ENCODE results near the gene C1orf74. TPM values are rescaled to one million over a fixed set of nuclear protein-coding genes. Genes with fewer than 3 reads are reported as not detected.
A peak's percentile ranks its signal among the peaks of the same experiment; 100 is the strongest.

The C1orf74 gene
- total RNA-seq, 2 experiments from 2014 or later = 1.5 to 1.7 TPM

DNA sequence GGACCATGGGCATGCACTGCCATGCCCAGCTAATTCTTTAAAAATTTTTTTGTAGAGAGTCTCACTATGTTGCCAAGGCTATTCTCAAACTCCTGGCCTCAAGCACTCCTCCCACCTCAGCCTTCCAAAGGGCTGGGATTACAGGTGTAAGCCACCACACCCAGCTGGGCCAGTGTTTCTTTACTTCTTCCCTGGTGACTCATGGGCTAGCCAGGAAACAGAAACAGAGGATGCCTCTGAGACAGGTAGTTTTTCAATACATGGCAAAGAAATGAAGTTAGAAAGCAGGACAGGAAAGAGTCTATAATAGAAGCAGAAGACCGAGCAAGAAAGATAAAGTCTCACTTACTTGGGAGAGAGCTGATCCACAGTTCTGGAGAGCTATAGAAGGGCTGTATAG, 7.6 kb upstream of the C1orf74 start:
- no peaks in the 10 kb centered on the region for H3K9me3 Mint-ChIP-seq
- H3K4me3 Mint-ChIP-seq = no peak overlapping the region
- H3K27me3 Mint-ChIP-seq = no peaks in the 10 kb centered on the region
- DNase-seq = no peak
- H3K27ac Mint-ChIP-seq = no peak overlapping the region
- no peaks in the 10 kb centered on the region for H3K4me1 Mint-ChIP-seq
- H3K36me3 Mint-ChIP-seq = peaks cover 9% of the 10 kb centered on the region

DNA sequence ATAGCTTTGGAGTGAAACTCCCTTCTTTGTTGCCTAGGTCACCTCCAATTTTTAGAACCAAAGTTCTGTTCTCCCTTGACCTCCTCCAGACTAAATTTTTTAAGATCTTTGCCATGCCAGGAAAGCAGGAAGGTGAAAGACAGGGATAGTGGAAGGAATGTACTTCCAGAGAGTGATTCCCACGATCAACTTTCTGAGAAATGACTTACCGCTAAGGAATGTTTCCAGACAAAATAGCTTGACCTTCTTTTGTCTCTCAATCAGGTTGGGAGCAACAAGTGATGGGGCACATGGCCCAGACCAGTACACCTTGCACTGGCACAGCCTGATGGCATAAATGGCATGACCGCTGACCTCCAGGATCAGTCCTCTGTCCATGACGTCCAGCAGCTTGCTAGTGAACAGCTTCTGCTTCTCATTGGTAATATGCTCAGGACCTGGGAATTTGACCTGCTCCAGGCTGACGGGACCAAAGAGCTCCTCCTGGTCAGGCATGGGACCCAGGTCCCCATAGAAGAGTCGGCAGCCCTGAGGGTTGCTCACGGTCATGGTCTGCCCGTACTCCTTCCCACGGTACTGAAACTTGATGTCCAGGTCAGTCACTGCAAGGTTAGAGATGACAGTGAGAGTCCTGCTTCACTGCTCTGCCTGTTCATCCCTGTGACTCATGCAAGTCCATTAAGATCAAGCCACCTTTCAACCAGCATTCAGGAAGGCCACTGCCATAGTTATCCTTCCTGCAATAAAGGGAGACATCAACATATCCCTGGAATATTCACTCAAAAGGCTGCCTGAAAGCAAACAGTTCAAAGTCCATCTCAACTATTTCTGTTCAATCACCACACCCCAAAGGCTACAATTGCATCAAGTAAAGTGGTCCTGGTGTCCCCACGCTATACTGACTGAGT, 6.2 kb upstream of the C1orf74 start:
- peaks cover under 1% of the 10 kb centered on the region for H3K9me3 Mint-ChIP-seq
- no peaks in the 10 kb centered on the region for H3K4me1 Mint-ChIP-seq
- H3K27ac Mint-ChIP-seq = no peak overlapping the region
- no peak overlapping the region for H3K4me3 Mint-ChIP-seq
- no peak for DNase-seq
- peaks cover 9% of the 10 kb centered on the region for H3K36me3 Mint-ChIP-seq
- H3K27me3 Mint-ChIP-seq = no peaks in the 10 kb centered on the region

DNA sequence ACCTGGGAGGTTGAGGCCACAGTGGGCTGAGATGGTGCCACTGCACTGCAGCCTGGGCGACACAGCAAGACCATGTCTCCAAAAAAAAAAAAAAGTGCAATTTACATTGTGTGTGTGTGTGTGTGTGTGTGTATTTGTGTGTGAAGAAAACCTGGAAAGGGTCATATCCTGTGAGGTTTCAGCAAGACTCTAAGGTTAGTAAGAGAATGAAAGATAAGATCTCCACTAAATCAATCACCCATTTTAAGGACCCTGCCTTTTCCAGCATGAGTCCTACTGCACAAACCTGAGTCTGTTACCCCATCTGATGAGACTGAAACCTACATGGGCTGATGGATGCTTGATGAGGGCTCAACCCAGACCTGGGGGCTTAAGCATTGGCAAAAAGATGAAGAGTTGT, 4.9 kb upstream of the C1orf74 start:
- peaks cover 7% of the 10 kb centered on the region for H3K4me1 Mint-ChIP-seq
- DNase-seq = no peak
- H3K27ac Mint-ChIP-seq = no peak overlapping the region
- H3K4me3 Mint-ChIP-seq = no peak overlapping the region
- peaks cover 2% of the 10 kb centered on the region for H3K9me3 Mint-ChIP-seq
- peaks cover 10% of the 10 kb centered on the region for H3K36me3 Mint-ChIP-seq
- peaks cover 3% of the 10 kb centered on the region for H3K27me3 Mint-ChIP-seq

DNA sequence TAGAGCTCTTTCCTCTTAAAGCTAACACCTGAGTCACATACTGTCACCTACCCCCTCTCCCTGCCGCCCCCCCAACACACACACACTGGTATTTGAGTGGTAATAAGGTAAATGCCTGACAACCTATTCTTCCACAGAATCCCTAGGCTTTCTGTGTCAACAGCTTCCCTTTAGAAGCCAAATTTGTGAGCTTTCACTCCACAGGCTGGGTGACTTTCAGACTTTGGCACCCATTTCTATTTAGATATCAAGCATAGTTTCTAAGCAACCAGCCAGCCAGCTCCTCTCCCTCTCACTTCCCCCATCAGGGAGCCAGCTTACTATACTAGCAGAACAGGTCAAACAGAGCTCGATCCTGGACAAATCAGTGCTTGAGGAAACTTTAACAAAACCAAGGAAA, 3.2 kb upstream of the C1orf74 start:
- Mint-ChIP-seq H3K4me1 (peaks cover 21% of the 10 kb centered on the region), H3K9me3 (peaks cover 2% of the 10 kb centered on the region), H3K36me3 (peaks cover 19% of the 10 kb centered on the region), H3K27me3 (peaks cover 4% of the 10 kb centered on the region), H3K4me3 (no peak overlapping the region), H3K27ac (no peak overlapping the region)
- no peak for DNase-seq

- H3K4me1 Mint-ChIP-seq = peaks cover 32% of the 10 kb centered on the region
- no peak for DNase-seq
Measured at GRCh38 chr1:209786146-209786545, 1.8 kb upstream of the C1orf74 start.

DNA sequence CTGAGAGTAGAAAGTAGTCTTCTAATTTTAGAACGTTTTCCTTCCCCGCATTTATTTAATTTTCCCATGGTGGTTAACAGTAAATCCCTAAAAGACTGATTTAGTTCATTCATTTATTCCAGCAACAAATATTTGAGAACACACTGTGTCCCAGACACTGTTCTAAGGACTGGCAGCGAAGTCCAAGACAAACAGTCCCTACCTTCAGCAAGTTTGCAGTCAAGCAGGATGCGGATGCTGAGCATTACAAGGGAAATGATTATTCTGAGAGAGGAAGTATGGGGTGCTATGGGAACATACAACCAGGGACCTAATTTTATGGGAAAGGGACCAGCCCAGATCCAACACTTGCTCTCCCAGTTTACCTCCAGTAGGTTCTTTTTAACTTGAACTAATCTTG, 1.2 kb upstream of the C1orf74 start:
- Mint-ChIP-seq H3K27ac (peak overlapping the region; percentile 94), H3K9me3 (peaks cover 2% of the 10 kb centered on the region), H3K4me3 (no peak overlapping the region), H3K36me3 (peaks cover 31% of the 10 kb centered on the region), H3K4me1 (peaks cover 32% of the 10 kb centered on the region), H3K27me3 (peaks cover 4% of the 10 kb centered on the region)
- no peak for DNase-seq

More at GRCh38 chr1:209786146-209786545, 1.8 kb upstream of the C1orf74 start:
- Mint-ChIP-seq H3K4me3 (no peak overlapping the region), H3K27me3 (peaks cover 4% of the 10 kb centered on the region), H3K9me3 (peaks cover 2% of the 10 kb centered on the region), H3K36me3 (peaks cover 30% of the 10 kb centered on the region), H3K27ac (no peak overlapping the region)

DNA sequence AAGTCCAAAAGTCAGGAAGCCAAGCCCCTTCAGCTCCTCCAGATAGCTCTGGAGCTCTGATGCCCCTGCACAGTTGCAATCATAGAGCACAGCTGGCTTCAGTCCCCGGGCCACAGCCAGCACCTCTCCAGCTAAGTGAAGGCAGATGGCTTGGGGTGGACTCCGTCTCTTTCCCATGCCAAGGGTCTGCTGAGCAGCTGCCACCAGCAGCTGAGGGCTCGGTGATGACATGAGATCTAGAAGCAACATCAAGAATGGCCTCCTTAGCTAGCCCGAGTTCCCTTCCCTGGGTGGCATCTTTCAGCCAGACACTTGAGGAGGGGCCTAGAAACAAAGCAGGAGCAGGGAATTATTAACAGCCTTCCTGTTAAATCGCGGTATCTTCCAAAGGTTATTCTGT, 973 bp downstream of the C1orf74 start:
- DNase-seq = no peak
- peak overlapping the region; percentile 87 for H3K4me3 Mint-ChIP-seq
- H3K4me1 Mint-ChIP-seq = peaks cover 48% of the 10 kb centered on the region
- H3K36me3 Mint-ChIP-seq = peaks cover 47% of the 10 kb centered on the region
- peaks cover 2% of the 10 kb centered on the region for H3K9me3 Mint-ChIP-seq
- peaks cover 4% of the 10 kb centered on the region for H3K27me3 Mint-ChIP-seq
- H3K27ac Mint-ChIP-seq = peak overlapping the region; percentile 94

- no peaks in the 10 kb centered on the region for H3K9me3 Mint-ChIP-seq
- H3K36me3 Mint-ChIP-seq = peaks cover 73% of the 10 kb centered on the region
- peaks cover 71% of the 10 kb centered on the region for H3K4me1 Mint-ChIP-seq
- H3K27ac Mint-ChIP-seq = peak overlapping the region; percentile 81
- peaks cover 4% of the 10 kb centered on the region for H3K27me3 Mint-ChIP-seq
- DNase-seq = no peak
- H3K4me3 Mint-ChIP-seq = no peak overlapping the region
Measured at GRCh38 chr1:209780268-209780667, 4.1 kb downstream of the C1orf74 start.

DNA sequence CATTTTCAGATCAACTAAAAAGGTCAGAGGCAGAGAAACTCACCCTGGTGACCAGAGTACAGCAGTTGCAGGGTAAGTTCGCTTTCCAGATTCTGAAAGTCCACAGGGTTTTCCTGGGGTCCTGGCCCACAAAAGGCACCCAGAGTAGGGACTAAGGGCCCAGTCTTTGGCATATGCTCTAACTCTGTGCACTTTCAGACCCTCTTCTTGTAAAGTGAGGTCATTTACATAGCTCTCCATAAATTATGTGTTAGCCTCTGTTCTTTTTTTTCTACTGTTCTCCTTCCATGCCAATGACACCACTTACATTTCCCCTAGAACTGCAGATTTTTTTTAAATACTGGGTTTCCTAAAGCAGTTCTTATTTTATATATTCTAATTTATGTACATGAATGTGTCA, 6.3 kb downstream of the C1orf74 start:
- peaks cover 82% of the 10 kb centered on the region for H3K36me3 Mint-ChIP-seq

GRCh38 chr1:209777587-209777986, 6.8 kb downstream of the C1orf74 start:
- H3K27ac Mint-ChIP-seq = peak overlapping the region; percentile 72

More for the DNA sequence above, 6.3 kb downstream of the C1orf74 start:
- H3K9me3 Mint-ChIP-seq = no peaks in the 10 kb centered on the region
- H3K4me3 Mint-ChIP-seq = no peak overlapping the region
- H3K27me3 Mint-ChIP-seq = no peaks in the 10 kb centered on the region
- peaks cover 71% of the 10 kb centered on the region for H3K4me1 Mint-ChIP-seq
- DNase-seq = no peak
- H3K27ac Mint-ChIP-seq = peak overlapping the region; percentile 72

DNA sequence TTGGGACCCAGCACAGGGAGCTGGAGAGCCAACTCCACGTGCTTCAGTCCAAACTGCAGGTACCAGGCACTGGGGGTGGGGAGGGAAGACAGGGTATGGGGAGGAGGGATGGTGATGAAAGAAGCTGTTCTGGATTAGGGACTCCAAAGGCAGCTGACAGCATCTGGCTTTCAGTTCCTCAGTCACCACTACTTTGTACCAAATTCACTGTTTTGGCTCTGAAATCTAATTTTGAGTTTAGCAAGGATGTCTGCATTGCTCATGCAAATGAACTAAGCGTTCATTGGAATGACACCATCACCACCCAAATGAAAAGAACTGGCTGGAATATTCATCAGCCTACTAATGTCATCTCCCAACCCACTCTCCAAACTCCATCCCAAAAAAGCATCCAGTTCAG, 8.7 kb downstream of the C1orf74 start:
- Mint-ChIP-seq H3K27me3 (no peaks in the 10 kb centered on the region), H3K27ac (peak overlapping the region; percentile 73), H3K4me3 (no peak overlapping the region)

More at GRCh38 chr1:209777587-209777986, 6.8 kb downstream of the C1orf74 start:
- H3K4me1 Mint-ChIP-seq = peaks cover 66% of the 10 kb centered on the region
- no peak for DNase-seq
- no peak overlapping the region for H3K4me3 Mint-ChIP-seq
- peaks cover 81% of the 10 kb centered on the region for H3K36me3 Mint-ChIP-seq
- H3K27me3 Mint-ChIP-seq = no peaks in the 10 kb centered on the region
- no peaks in the 10 kb centered on the region for H3K9me3 Mint-ChIP-seq

DNA sequence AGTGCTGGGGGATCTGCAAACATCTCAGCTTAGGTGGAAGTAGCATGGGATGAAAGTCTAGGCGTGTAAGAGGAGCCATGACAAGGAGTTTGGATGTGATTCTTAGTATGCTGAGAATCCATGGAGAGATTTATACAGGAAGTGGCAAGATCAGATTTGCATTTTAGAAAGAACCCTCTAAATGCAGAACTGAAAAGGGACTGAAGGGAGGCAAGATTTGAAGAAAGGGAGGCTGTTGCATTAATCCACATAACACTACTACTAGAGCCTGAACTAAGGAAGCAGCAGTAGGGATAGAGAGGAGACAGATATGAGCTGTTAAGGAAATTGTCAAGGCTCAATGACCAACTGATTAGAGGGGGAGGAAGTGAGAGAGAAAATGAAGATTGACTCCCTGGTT, 9.8 kb downstream of the C1orf74 start:
- H3K9me3 Mint-ChIP-seq = no peaks in the 10 kb centered on the region
- no peak overlapping the region for H3K4me3 Mint-ChIP-seq
- peak overlapping the region; percentile 73 for H3K27ac Mint-ChIP-seq
- no peak for DNase-seq
- H3K36me3 Mint-ChIP-seq = peaks cover 59% of the 10 kb centered on the region
- H3K27me3 Mint-ChIP-seq = no peaks in the 10 kb centered on the region
- H3K4me1 Mint-ChIP-seq = peaks cover 45% of the 10 kb centered on the region

More for the DNA sequence above, 8.7 kb downstream of the C1orf74 start:
- Mint-ChIP-seq H3K4me1 (peaks cover 54% of the 10 kb centered on the region), H3K36me3 (peaks cover 69% of the 10 kb centered on the region), H3K9me3 (no peaks in the 10 kb centered on the region)
- DNase-seq = no peak

GRCh38 chr1:209772126-209772525, 12.2 kb downstream of the C1orf74 start:
- no peak for DNase-seq
- Mint-ChIP-seq H3K9me3 (no peaks in the 10 kb centered on the region), H3K27me3 (no peaks in the 10 kb centered on the region), H3K27ac (no peak overlapping the region), H3K4me3 (no peak overlapping the region), H3K4me1 (peaks cover 41% of the 10 kb centered on the region), H3K36me3 (peaks cover 53% of the 10 kb centered on the region)

- Mint-ChIP-seq H3K36me3 (peaks cover 56% of the 10 kb centered on the region), H3K27me3 (no peaks in the 10 kb centered on the region), H3K4me3 (no peak overlapping the region), H3K27ac (no peak overlapping the region), H3K4me1 (peaks cover 44% of the 10 kb centered on the region), H3K9me3 (no peaks in the 10 kb centered on the region)
- no peak for DNase-seq
Measured at GRCh38 chr1:209770636-209771415, 13.5 kb downstream of the C1orf74 start.

DNA sequence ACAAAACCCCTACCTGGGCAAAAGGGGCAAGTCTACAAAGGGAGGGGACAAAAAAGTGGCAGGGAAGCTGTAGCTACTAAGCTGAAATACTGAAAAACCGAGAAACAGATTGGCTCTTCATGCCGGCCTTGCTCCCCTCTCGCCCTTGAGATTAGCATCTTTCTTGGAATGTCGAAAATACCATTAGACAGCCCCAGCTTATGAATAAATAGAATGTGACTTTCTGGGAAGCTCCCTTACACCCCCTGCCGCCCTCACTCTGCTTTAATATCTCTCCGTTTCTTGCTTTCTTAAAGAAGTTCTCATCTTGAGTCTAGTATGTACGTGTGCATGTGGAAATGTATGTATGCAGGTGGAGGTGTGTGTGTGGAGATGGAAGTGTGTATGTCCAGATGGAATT, 14.4 kb downstream of the C1orf74 start:
- Mint-ChIP-seq H3K27ac (no peak overlapping the region), H3K4me1 (peaks cover 43% of the 10 kb centered on the region), H3K4me3 (no peak overlapping the region), H3K36me3 (peaks cover 55% of the 10 kb centered on the region), H3K9me3 (no peaks in the 10 kb centered on the region), H3K27me3 (no peaks in the 10 kb centered on the region)
- no peak for DNase-seq

Measured in activated naive CD8-positive, alpha-beta T cell treated with anti-CD3 and anti-CD28 coated beads for 36 hours (primary cell).